Upper lobe of left lung (tissue), 6 donors: ENCODE results near the gene EYS. TPM values are rescaled to one million over a fixed set of nuclear protein-coding genes. Genes with fewer than 3 reads are reported as not detected.

ENCODE experiments used
- ATAC-seq, 2 donors: fragments of 200-7000 bp; cut with Tn5 transposase; one replicate each; pipeline ENCODE4 v1.9.1; 2022; ENCODE audit warnings: mild to moderate bottlenecking in 2 of 2, moderate library complexity in 2 of 2; ENCODE audit not compliant: low FRiP score in 2 of 2
- DNase-seq, 2 donors: peaks; one replicate each; pipeline ENCODE4 v3.0.0-alpha.2; 2019 to 2020
- H3K27ac ChIP-seq, 4 donors: fragments of 200-600 bp; sonication (generic); one replicate each; pipeline ENCODE4 v1.5.1; 2016 to 2019
- H3K27me3 ChIP-seq, 4 donors: fragments of 200-600 bp; sonication (generic); one replicate each; pipeline ENCODE4 v1.5.1; 2017 to 2019
- H3K36me3 ChIP-seq, 4 donors: fragments of 200-600 bp; sonication (generic); one replicate each; pipeline ENCODE4 v1.5.1; 2016 to 2019
- H3K4me1 ChIP-seq, 4 donors: fragments of 200-600 bp; sonication (generic); one replicate each; pipeline ENCODE4 v1.5.1; 2018 to 2019
- H3K4me3 ChIP-seq, 4 donors: fragments of 200-600 bp; sonication (generic); one replicate each; pipeline ENCODE4 v1.5.1; 2017 to 2019; ENCODE audit warnings: mild to moderate bottlenecking in 2 of 4, moderate library complexity in 1 of 4
- H3K9me3 ChIP-seq, 4 donors: fragments of 200-600 bp; sonication (generic); one replicate each; pipeline ENCODE4 v1.5.1; 2018 to 2019
- CTCF ChIP-seq, 6 experiments: fragments of 450-650 bp in 4 of 6; fragments of 200-600 bp in 2 of 6; sonication (generic) in 2 of 6; IDR thresholded peaks; one replicate each; pipeline ENCODE4 v1.5.1; 2016 to 2019; ENCODE audit warnings: antibody characterized with exemption in 6 of 6
- EP300 ChIP-seq, 4 donors: sonication (generic); formaldehyde crosslinking; IDR thresholded peaks; one replicate each; pipeline ENCODE4 v1.5.1; 2017; ENCODE audit warnings: antibody characterized with exemption in 4 of 4, control low read depth in 2 of 4
- POLR2A ChIP-seq, 4 donors: fragments of 450-650 bp; IDR thresholded peaks; one replicate each; pipeline ENCODE4 v1.5.1; 2016 to 2017; ENCODE audit warnings: antibody characterized with exemption in 4 of 4, mild to moderate bottlenecking in 2 of 4
- POLR2AphosphoS5 ChIP-seq, 2 donors: sonication (generic); formaldehyde crosslinking; IDR thresholded peaks; one replicate each; pipeline ENCODE4 v1.5.1; 2017; ENCODE audit warnings: antibody characterized with exemption in 2 of 2
- WGBS, 2 donors: methylation state at CpG; one replicate each; pipeline ENCODE4 v1.1.5; 2017 to 2018; 5-methylcytosine and 5-hydroxymethylcytosine counted together
- total RNA-seq, 6 donors: library from RNA; depleted of rRNA in 4 of 6; stranded (reverse); fragments of >200 nt in 4 of 6; gene quantifications; one replicate each; pipeline versions ENCODE4 v1.1.0 to v1.2.1, GENCODE V29; 2016 to 2021
- donor health status: DM: no; HTN: no; CAD: no; lungs with moderate emphysema.
- donor health status: DM: no; HTN: yes; CAD: no; lungs with severe emphysema.

The EYS gene
- total RNA-seq, 6 donors from 2014 or later = under 0.01 to 0.46 (median 0.28) TPM; not detected in 2

- Histone ChIP-seq H3K27ac (no peak overlapping the region), H3K27me3 (no peaks in the 10 kb centered on the region), H3K9me3 (no peaks in the 10 kb centered on the region), H3K36me3 (no peaks in the 10 kb centered on the region), H3K4me1 (no peaks in the 10 kb centered on the region), H3K4me3 (no peak overlapping the region)
- 47 to 59% methylated on average over 2 of the region's 2 CpGs for WGBS, 2 donors
- no peak for ATAC-seq
- TF ChIP-seq EP300 (IDR thresholded peaks at IDR 0.05) (no peak), POLR2A (IDR thresholded peaks at IDR 0.05) (no peak), CTCF (IDR thresholded peaks at IDR 0.05) (no peak), POLR2AphosphoS5 (IDR thresholded peaks at IDR 0.05) (no peak)
- DNase-seq = no peak
Observed at GRCh38 chr6:64630901-64631300, 1076.1 kb downstream of the EYS start.

GRCh38 chr6:64622944-64623343 lies 1084.1 kb downstream of the EYS start:
- no peaks in the 10 kb centered on the region for H3K36me3 ChIP-seq
- WGBS, 2 donors = 50 to 56% methylated on average over 1 of the region's 1 CpG
- no peak for DNase-seq
- TF ChIP-seq EP300 (IDR thresholded peaks at IDR 0.05) (no peak), CTCF (IDR thresholded peaks at IDR 0.05) (no peak), POLR2A (IDR thresholded peaks at IDR 0.05) (no peak), POLR2AphosphoS5 (IDR thresholded peaks at IDR 0.05) (no peak)
- H3K4me3 ChIP-seq = no peak overlapping the region
- no peaks in the 10 kb centered on the region for H3K27me3 ChIP-seq
- no peaks in the 10 kb centered on the region for H3K4me1 ChIP-seq
- no peaks in the 10 kb centered on the region for H3K9me3 ChIP-seq
- H3K27ac ChIP-seq = no peak overlapping the region
- ATAC-seq = no peak

- DNase-seq = no peak
- Histone ChIP-seq H3K36me3 (no peaks in the 10 kb centered on the region), H3K27ac (no peak overlapping the region), H3K27me3 (no peaks in the 10 kb centered on the region), H3K4me3 (no peak overlapping the region), H3K4me1 (no peaks in the 10 kb centered on the region), H3K9me3 (no peaks in the 10 kb centered on the region)
- TF ChIP-seq POLR2A (IDR thresholded peaks at IDR 0.05) = no peak
- no peak for TF ChIP-seq POLR2AphosphoS5 (IDR thresholded peaks at IDR 0.05)
- no peak for TF ChIP-seq EP300 (IDR thresholded peaks at IDR 0.05)
- no peak for TF ChIP-seq CTCF (IDR thresholded peaks at IDR 0.05)
- WGBS, 2 donors = 85 to 100% methylated on average over 1 of the region's 1 CpG
- ATAC-seq = no peak
Observed at GRCh38 chr6:64602993-64603392, 1104.0 kb downstream of the EYS start.

GRCh38 chr6:64591676-64592036 lies 1115.4 kb downstream of the EYS start:
- no peak for DNase-seq
- ATAC-seq = no peak
- H3K4me1 ChIP-seq = no peaks in the 10 kb centered on the region
- WGBS, 2 donors = 69 to 88% methylated on average over 6 of the region's 6 CpGs
- no peaks in the 10 kb centered on the region for H3K27me3 ChIP-seq
- no peak overlapping the region for H3K4me3 ChIP-seq
- no peak overlapping the region for H3K27ac ChIP-seq
- H3K9me3 ChIP-seq = no peaks in the 10 kb centered on the region
- TF ChIP-seq POLR2A (IDR thresholded peaks at IDR 0.05) = no peak
- TF ChIP-seq POLR2AphosphoS5 (IDR thresholded peaks at IDR 0.05) = no peak
- no peaks in the 10 kb centered on the region for H3K36me3 ChIP-seq

- Histone ChIP-seq H3K9me3 (no peaks in the 10 kb centered on the region), H3K27me3 (no peaks in the 10 kb centered on the region), H3K4me3 (no peak overlapping the region), H3K36me3 (no peaks in the 10 kb centered on the region), H3K4me1 (no peaks in the 10 kb centered on the region), H3K27ac (no peak overlapping the region)
- 62 to 73% methylated on average over 6 of the region's 6 CpGs for WGBS, 2 donors
- ATAC-seq (no peak), DNase-seq (no peak)
- TF ChIP-seq POLR2A (IDR thresholded peaks at IDR 0.05) (no peak), EP300 (IDR thresholded peaks at IDR 0.05) (no peak), POLR2AphosphoS5 (IDR thresholded peaks at IDR 0.05) (no peak), CTCF (IDR thresholded peaks at IDR 0.05) (no peak)
Observed at GRCh38 chr6:64590965-64591675, 1115.9 kb downstream of the EYS start.
